ENCODE measurements around the gene PLXNB3.

PLXNB3 gene

DNA sequence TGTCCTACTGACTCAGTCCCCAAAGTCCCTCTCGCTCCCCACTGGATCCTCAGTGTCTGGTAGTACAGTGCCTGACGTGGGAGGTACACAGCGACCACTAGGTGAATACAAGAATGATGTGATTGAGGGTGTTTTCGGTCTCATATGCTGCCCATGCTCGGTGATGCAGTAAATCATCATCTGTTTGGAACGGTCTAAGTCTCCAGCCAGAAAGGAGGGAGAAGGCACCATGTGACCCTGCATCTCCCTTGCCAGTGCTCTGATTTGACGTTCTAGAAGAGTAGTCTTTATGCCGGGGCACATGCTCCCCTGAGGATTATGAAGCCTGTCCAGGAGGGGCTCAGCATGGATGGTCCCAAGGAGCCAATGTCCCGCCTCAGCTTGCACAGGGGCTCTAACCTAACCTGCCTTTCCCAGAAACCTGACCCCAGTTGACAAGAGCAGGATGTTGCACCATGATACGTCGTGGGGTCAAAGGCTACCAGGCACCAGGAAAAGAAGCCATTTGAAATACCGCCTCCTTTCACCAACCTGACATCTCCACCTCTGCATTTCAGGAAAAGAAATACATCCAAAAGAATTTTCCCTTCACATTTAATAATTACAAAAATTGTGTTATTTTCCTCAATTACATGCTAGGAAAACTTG lies 13.8 kb upstream of the PLXNB3 start:
- Histone ChIP-seq H3K9ac (ENCODE audit: low read length) (no peak overlapping the region), H3K9me2 (replicated peaks; ENCODE audit: insufficient read depth, low read length) (no peaks in the 10 kb centered on the region), H2AFZ (ENCODE audit: low read length) (no peak overlapping the region), H3F3A (ENCODE audit: insufficient read depth, low read length) (no peaks in the 10 kb centered on the region), H3K4me3 (ENCODE audit: low read length) (no peak overlapping the region), H3K27ac (ENCODE audit: low read length) (no peak overlapping the region), H3K4me2 (ENCODE audit: low read depth, low read length) (no peak overlapping the region), H4K20me1 (ENCODE audit: insufficient read depth, low read length) (no peaks in the 10 kb centered on the region), H3K4me1 (ENCODE audit: low read length) (no peaks in the 10 kb centered on the region), H3K79me2 (ENCODE audit: low read length) (no peaks in the 10 kb centered on the region), H3K9me3 (replicated peaks; ENCODE audit: insufficient read depth, low read length) (no peaks in the 10 kb centered on the region), H3K27me3 (replicated peaks; ENCODE audit: insufficient read depth, low read length) (no peaks in the 10 kb centered on the region), H3K36me3 (replicated peaks; ENCODE audit: insufficient read depth, low read length) (no peaks in the 10 kb centered on the region)
- TF ChIP-seq EZH2phosphoT487 (IDR thresholded peaks at IDR 0.05; ENCODE audit: low read length) (no peak), EZH2 (optimal IDR thresholded peaks at IDR 0.05; ENCODE audit: low read depth, low read length) (no peak)
- TF ChIP-seq, protein P1, sequence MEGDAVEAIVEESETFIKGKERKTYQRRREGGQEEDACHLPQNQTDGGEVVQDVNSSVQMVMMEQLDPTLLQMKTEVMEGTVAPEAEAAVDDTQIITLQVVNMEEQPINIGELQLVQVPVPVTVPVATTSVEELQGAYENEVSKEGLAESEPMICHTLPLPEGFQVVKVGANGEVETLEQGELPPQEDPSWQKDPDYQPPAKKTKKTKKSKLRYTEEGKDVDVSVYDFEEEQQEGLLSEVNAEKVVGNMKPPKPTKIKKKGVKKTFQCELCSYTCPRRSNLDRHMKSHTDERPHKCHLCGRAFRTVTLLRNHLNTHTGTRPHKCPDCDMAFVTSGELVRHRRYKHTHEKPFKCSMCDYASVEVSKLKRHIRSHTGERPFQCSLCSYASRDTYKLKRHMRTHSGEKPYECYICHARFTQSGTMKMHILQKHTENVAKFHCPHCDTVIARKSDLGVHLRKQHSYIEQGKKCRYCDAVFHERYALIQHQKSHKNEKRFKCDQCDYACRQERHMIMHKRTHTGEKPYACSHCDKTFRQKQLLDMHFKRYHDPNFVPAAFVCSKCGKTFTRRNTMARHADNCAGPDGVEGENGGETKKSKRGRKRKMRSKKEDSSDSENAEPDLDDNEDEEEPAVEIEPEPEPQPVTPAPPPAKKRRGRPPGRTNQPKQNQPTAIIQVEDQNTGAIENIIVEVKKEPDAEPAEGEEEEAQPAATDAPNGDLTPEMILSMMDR (IDR thresholded peaks at IDR 0.05; ENCODE audit: low read length): no peak
- no peak for DNase-seq

GRCh38 chrX:153755136-153755535 lies 8.9 kb upstream of the PLXNB3 start:
- no peaks in the 10 kb centered on the region for H3K9me3 ChIP-seq (replicated peaks; ENCODE audit: insufficient read depth, low read length)
- no peaks in the 10 kb centered on the region for H3K9me2 ChIP-seq (replicated peaks; ENCODE audit: insufficient read depth, low read length)
- H3K27ac ChIP-seq (ENCODE audit: low read length): no peak overlapping the region
- H3K36me3 ChIP-seq (replicated peaks; ENCODE audit: insufficient read depth, low read length): no peaks in the 10 kb centered on the region
- no peaks in the 10 kb centered on the region for H3K4me1 ChIP-seq (ENCODE audit: low read length)
- H2AFZ ChIP-seq (ENCODE audit: low read length): no peak overlapping the region
- no peaks in the 10 kb centered on the region for H3K27me3 ChIP-seq (replicated peaks; ENCODE audit: insufficient read depth, low read length)
- TF ChIP-seq, protein P1 (IDR thresholded peaks at IDR 0.05; ENCODE audit: low read length): no peak
- no peak for TF ChIP-seq EZH2 (optimal IDR thresholded peaks at IDR 0.05; ENCODE audit: low read depth, low read length)
- no peak for TF ChIP-seq EZH2phosphoT487 (IDR thresholded peaks at IDR 0.05; ENCODE audit: low read length)
- H3K9ac ChIP-seq (ENCODE audit: low read length): no peak overlapping the region
- no peak for DNase-seq
- no peak overlapping the region for H3K4me3 ChIP-seq (ENCODE audit: low read length)
- no peaks in the 10 kb centered on the region for H3K79me2 ChIP-seq (ENCODE audit: low read length)
- H4K20me1 ChIP-seq (ENCODE audit: insufficient read depth, low read length): no peaks in the 10 kb centered on the region
- no peak overlapping the region for H3K4me2 ChIP-seq (ENCODE audit: low read depth, low read length)
- H3F3A ChIP-seq (ENCODE audit: insufficient read depth, low read length): no peaks in the 10 kb centered on the region

GRCh38 chrX:153761863-153762262 lies 2.2 kb upstream of the PLXNB3 start:
- H2AFZ ChIP-seq (ENCODE audit: low read length): no peak overlapping the region
- no peak overlapping the region for H3K9ac ChIP-seq (ENCODE audit: low read length)
- no peak for DNase-seq
- no peaks in the 10 kb centered on the region for H3K9me3 ChIP-seq (replicated peaks; ENCODE audit: insufficient read depth, low read length)
- TF ChIP-seq EZH2 (optimal IDR thresholded peaks at IDR 0.05; ENCODE audit: low read depth, low read length): no peak
- no peak for TF ChIP-seq EZH2phosphoT487 (IDR thresholded peaks at IDR 0.05; ENCODE audit: low read length)
- TF ChIP-seq, protein P1 (IDR thresholded peaks at IDR 0.05; ENCODE audit: low read length): no peak
- H3K27ac ChIP-seq (ENCODE audit: low read length): no peak overlapping the region
- no peaks in the 10 kb centered on the region for H3K4me1 ChIP-seq (ENCODE audit: low read length)
- H3K27me3 ChIP-seq (replicated peaks; ENCODE audit: insufficient read depth, low read length): no peaks in the 10 kb centered on the region
- H3K36me3 ChIP-seq (replicated peaks; ENCODE audit: insufficient read depth, low read length): no peaks in the 10 kb centered on the region
- H3K9me2 ChIP-seq (replicated peaks; ENCODE audit: insufficient read depth, low read length): no peaks in the 10 kb centered on the region
- H3K4me2 ChIP-seq (ENCODE audit: low read depth, low read length): no peak overlapping the region
- no peaks in the 10 kb centered on the region for H3K79me2 ChIP-seq (ENCODE audit: low read length)
- no peak overlapping the region for H3K4me3 ChIP-seq (ENCODE audit: low read length)
- no peaks in the 10 kb centered on the region for H4K20me1 ChIP-seq (ENCODE audit: insufficient read depth, low read length)
- no peaks in the 10 kb centered on the region for H3F3A ChIP-seq (ENCODE audit: insufficient read depth, low read length)

All from MM.1S (cell line).